Transverse colon (tissue), 4 donors: ENCODE data around the gene PTPRG.

ENCODE experiments used
- EP300 ChIP-seq: sonication (generic); formaldehyde crosslinking; IDR thresholded peaks from one replicate; pipeline ENCODE4 v1.6.1; 2017; ENCODE audit warnings: antibody characterized with exemption, low read depth
- POLR2A ChIP-seq: fragments of 450-650 bp; IDR thresholded peaks from one replicate; pipeline ENCODE4 v1.6.1; 2016; ENCODE audit warnings: antibody characterized with exemption, mild to moderate bottlenecking, moderate library complexity
- POLR2AphosphoS5 ChIP-seq, 3 donors: sonication (generic); formaldehyde crosslinking; IDR thresholded peaks; one replicate each; pipeline ENCODE4 v1.6.1; 2016; ENCODE audit warnings: antibody characterized with exemption in 3 of 3
- TF ChIP-seq, protein P1 (sequence below), 5 experiments: fragments of 200-600 bp in 3 of 5; fragments of 450-650 bp in 2 of 5; sonication (generic) in 3 of 5; IDR thresholded peaks; 1 replicate in 2 of 5; 2 replicates in 3 of 5; pipeline ENCODE4 v1.5.1; 2016 to 2017; ENCODE audit warnings: antibody characterized with exemption in 5 of 5, inconsistent platforms in 3 of 5, mild to moderate bottlenecking in 2 of 5, moderate library complexity in 1 of 5

DNA sequence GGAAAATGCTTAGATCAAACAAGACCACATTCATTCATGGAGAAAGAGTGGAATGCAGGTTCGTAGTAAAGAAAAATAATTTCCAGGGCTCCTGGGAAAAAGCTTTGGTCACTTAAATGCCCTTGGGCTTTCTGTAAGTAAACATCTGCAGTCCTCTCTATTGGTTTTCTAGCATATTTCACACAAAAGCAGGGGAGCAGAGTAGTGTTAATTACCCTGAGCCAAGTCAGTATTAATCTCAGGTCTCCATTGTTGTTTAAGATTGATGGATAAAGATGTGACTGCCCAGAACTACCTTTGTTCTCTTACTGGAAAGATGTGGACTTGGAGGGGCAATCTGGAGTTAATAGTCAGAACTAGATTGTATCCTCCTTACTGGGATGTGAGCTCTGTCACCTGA is 242.6 kb downstream of the PTPRG start:
- TF ChIP-seq, protein P1, sequence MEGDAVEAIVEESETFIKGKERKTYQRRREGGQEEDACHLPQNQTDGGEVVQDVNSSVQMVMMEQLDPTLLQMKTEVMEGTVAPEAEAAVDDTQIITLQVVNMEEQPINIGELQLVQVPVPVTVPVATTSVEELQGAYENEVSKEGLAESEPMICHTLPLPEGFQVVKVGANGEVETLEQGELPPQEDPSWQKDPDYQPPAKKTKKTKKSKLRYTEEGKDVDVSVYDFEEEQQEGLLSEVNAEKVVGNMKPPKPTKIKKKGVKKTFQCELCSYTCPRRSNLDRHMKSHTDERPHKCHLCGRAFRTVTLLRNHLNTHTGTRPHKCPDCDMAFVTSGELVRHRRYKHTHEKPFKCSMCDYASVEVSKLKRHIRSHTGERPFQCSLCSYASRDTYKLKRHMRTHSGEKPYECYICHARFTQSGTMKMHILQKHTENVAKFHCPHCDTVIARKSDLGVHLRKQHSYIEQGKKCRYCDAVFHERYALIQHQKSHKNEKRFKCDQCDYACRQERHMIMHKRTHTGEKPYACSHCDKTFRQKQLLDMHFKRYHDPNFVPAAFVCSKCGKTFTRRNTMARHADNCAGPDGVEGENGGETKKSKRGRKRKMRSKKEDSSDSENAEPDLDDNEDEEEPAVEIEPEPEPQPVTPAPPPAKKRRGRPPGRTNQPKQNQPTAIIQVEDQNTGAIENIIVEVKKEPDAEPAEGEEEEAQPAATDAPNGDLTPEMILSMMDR (IDR thresholded peaks at IDR 0.05): no peak
- TF ChIP-seq POLR2A (no peak), POLR2AphosphoS5 (IDR thresholded peaks at IDR 0.05) (no peak), EP300 (no peak)
